ENCODE measurements around the gene MARK3. TPM values are rescaled to one million over a fixed set of nuclear protein-coding genes. Genes with fewer than 3 reads are reported as not detected.

Gene MARK3
- total RNA-seq, 1 donor from 2014 or later: 77.9 TPM

GRCh38 chr14:103550451-103551337 is 165.5 kb downstream of the MARK3 start:
- TF ChIP-seq, protein P1, sequence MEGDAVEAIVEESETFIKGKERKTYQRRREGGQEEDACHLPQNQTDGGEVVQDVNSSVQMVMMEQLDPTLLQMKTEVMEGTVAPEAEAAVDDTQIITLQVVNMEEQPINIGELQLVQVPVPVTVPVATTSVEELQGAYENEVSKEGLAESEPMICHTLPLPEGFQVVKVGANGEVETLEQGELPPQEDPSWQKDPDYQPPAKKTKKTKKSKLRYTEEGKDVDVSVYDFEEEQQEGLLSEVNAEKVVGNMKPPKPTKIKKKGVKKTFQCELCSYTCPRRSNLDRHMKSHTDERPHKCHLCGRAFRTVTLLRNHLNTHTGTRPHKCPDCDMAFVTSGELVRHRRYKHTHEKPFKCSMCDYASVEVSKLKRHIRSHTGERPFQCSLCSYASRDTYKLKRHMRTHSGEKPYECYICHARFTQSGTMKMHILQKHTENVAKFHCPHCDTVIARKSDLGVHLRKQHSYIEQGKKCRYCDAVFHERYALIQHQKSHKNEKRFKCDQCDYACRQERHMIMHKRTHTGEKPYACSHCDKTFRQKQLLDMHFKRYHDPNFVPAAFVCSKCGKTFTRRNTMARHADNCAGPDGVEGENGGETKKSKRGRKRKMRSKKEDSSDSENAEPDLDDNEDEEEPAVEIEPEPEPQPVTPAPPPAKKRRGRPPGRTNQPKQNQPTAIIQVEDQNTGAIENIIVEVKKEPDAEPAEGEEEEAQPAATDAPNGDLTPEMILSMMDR (IDR thresholded peaks at IDR 0.05; ENCODE audit: insufficient read depth, low read length, severe bottlenecking): no peak
- H3K36me3 ChIP-seq (ENCODE audit: control insufficient read depth, insufficient read depth, low read length): no peaks in the 10 kb centered on the region
- DNase-seq (ENCODE audit: low read depth) (no peak), FAIRE-seq (no peak)
- H3K4me3 ChIP-seq (ENCODE audit: low read depth, low read length): no peak overlapping the region
- H3K27me3 ChIP-seq (ENCODE audit: control insufficient read depth, insufficient read depth, low read length): no peaks in the 10 kb centered on the region

DNA sequence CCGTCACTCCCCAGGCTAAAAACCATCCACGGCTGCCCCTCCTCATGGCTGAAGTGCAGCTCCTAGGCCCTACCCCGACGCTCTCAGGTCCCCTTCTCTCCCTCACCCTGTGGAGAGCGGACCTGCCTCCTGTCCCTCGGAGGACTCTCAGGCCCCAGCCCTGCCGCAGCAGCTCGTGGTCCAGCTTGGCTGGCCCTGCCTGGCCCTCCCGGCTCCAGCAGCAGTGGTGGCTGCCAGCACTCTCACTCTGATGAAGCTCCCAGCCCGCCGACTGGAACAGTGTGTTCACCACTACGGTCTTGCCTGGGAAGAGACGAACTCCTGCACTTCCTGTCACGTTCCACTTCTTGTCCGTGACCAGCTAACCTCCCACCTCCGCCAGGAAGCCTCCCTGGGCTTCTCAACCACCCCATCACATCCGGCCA is 166.1 kb downstream of the MARK3 start:
- Histone ChIP-seq H3K36me3 (ENCODE audit: control insufficient read depth, insufficient read depth, low read length) (no peaks in the 10 kb centered on the region), H3K4me3 (ENCODE audit: low read depth, low read length) (no peak overlapping the region), H3K27me3 (ENCODE audit: control insufficient read depth, insufficient read depth, low read length) (no peaks in the 10 kb centered on the region)
- TF ChIP-seq, protein P1 (IDR thresholded peaks at IDR 0.05; ENCODE audit: insufficient read depth, low read length, severe bottlenecking): no peak
- DNase-seq (ENCODE audit: low read depth) (no peak), FAIRE-seq (no peak)

DNA sequence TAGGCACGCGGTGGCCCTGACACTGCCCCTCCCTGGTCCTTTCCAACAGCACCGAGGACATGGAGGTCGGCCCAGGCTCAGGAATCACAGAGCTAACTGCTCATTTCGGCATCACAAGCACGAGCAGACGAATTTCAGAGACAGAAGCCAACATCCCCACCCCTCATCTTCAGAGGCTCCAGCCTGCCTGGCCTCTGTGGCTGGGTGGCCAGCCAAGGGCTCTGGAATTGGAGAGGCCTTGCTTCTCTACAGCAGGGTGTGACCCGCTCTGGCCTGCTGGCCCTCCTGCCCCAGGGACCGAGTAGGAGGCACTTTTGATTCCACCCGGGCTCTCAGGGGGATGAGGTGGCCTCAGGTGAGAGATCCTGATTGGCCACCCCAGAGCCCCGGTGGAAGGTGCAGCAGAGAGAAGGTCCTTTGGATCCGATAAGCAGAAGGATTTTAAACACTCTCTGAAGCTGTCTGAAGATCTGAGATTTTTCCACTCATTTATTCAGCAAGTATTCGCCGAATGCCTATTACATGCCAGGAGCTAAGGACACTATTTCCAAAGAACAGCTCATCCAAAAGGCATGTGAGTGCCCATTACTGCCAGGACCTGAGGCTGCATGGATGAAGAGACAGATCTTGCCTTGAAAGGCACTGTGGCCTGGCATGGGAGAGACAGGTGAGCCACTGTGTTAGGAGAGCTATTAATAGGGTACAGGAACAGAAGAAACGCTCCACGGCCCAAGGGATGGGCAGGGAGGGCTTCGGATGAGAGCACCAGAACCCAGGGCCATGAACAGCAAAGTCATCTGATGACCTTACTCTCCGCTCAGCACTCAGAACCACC is 167.0 kb downstream of the MARK3 start:
- Histone ChIP-seq H3K4me3 (ENCODE audit: low read depth, low read length) (no peak overlapping the region), H3K27me3 (ENCODE audit: control insufficient read depth, insufficient read depth, low read length) (no peaks in the 10 kb centered on the region), H3K36me3 (ENCODE audit: control insufficient read depth, insufficient read depth, low read length) (no peaks in the 10 kb centered on the region)
- peak; percentile 36 for FAIRE-seq
- DNase-seq (ENCODE audit: low read depth): peak; percentile 44
- TF ChIP-seq, protein P1 (IDR thresholded peaks at IDR 0.05; ENCODE audit: insufficient read depth, low read length, severe bottlenecking): no peak

- FAIRE-seq (no peak), DNase-seq (ENCODE audit: low read depth) (no peak)
- no peaks in the 10 kb centered on the region for H3K27me3 ChIP-seq (ENCODE audit: control insufficient read depth, insufficient read depth, low read length)
- H3K4me3 ChIP-seq (ENCODE audit: low read depth, low read length): no peak overlapping the region
- no peaks in the 10 kb centered on the region for H3K36me3 ChIP-seq (ENCODE audit: control insufficient read depth, insufficient read depth, low read length)
- TF ChIP-seq, protein P1 (IDR thresholded peaks at IDR 0.05; ENCODE audit: insufficient read depth, low read length, severe bottlenecking): no peak
Measured at GRCh38 chr14:103552846-103553210, 167.6 kb downstream of the MARK3 start.

Other genes with a start within 250 kb of the MARK3 start
- 133 and 180 TPM in 2 replicates for gene EIF5, start 51.2 kb upstream of the MARK3 start, total RNA-seq
- 31.3 and 50.8 TPM in 2 replicates for gene CKB, start 137.4 kb downstream of the MARK3 start, total RNA-seq
- 8.7 and 13.7 TPM in 2 replicates for gene TRMT61A, start 143.8 kb downstream of the MARK3 start, total RNA-seq
- 41.5 and 42.9 TPM in 2 replicates for gene BAG5, start 177.2 kb downstream of the MARK3 start, total RNA-seq
- gene COA8, start 177.5 kb downstream of the MARK3 start, total RNA-seq: 17.4 and 23.9 TPM in 2 replicates
- 249 and 283 TPM in 2 replicates for gene KLC1, start 243.8 kb downstream of the MARK3 start, total RNA-seq

Measured in bronchial epithelial cell (primary cell).